CD14-positive monocyte (primary cell): Measurements from ENCODE around the gene RRBP1. TPM values are rescaled to one million over a fixed set of nuclear protein-coding genes. Genes with fewer than 3 reads are reported as not detected.
A peak's percentile ranks its signal among the peaks of the same experiment; 100 is the strongest.

ENCODE experiments used
- DNase-seq, 3 donors: peaks; one replicate each; pipeline ENCODE4 v3.0.0-alpha.2; 2011 to 2022
- H2AFZ ChIP-seq: 2 replicates; pipeline ENCODE4 v1.6.0; 2012; ENCODE audit warnings: mild to moderate bottlenecking, low read depth, low read length, inconsistent platforms; ENCODE audit not compliant: insufficient read depth, poor library complexity, severe bottlenecking
- H3K27ac ChIP-seq, 2 donors: 1 replicate in 1 of 2; 2 replicates in 1 of 2; pipeline ENCODE4 v1.5.1; 2012 to 2013; ENCODE audit warnings: low read length in 2 of 2, control low read depth in 1 of 2, inconsistent platforms in 1 of 2, low read depth in 1 of 2, mild to moderate bottlenecking in 1 of 2
- H3K27me3 ChIP-seq, 2 donors: one replicate each; pipeline versions ENCODE4 v1.6.0 to v1.6.1; 2011 to 2013; ENCODE audit warnings: low read length in 2 of 2; ENCODE audit not compliant: control insufficient read depth in 2 of 2, insufficient read depth in 2 of 2
- H3K36me3 ChIP-seq, 2 donors: replicated peaks in 1 of 2; 1 replicate in 1 of 2; 2 replicates in 1 of 2; pipeline versions ENCODE4 v1.5.1 to v1.6.1; 2012 to 2013; ENCODE audit warnings: low read length in 2 of 2, control low read depth in 1 of 2, inconsistent platforms in 1 of 2, mild to moderate bottlenecking in 1 of 2; ENCODE audit not compliant: insufficient read depth in 2 of 2, control insufficient read depth in 1 of 2
- H3K4me1 ChIP-seq, 2 donors: 1 replicate in 1 of 2; 2 replicates in 1 of 2; pipeline versions ENCODE4 v1.5.1 to v1.6.1; 2012 to 2013; ENCODE audit warnings: low read length in 2 of 2, control low read depth in 1 of 2, inconsistent platforms in 1 of 2, mild to moderate bottlenecking in 1 of 2, moderate library complexity in 1 of 2; ENCODE audit not compliant: insufficient read depth in 2 of 2, control insufficient read depth in 1 of 2
- H3K4me2 ChIP-seq: replicated peaks from 2 replicates; pipeline ENCODE3; 2012; ENCODE audit warnings: low read length, moderate library complexity, mild to moderate bottlenecking; ENCODE audit not compliant: poor library complexity, severe bottlenecking; ENCODE audit errors: extremely low read depth
- H3K4me3 ChIP-seq, 3 experiments: fragments of 200-600 bp in 1 of 3; sonication (generic) in 1 of 3; replicated peaks in 1 of 3; 1 replicate in 2 of 3; 2 replicates in 1 of 3; pipeline ENCODE4 v1.5.1; 2011 to 2013; ENCODE audit warnings: low read length in 3 of 3, mild to moderate bottlenecking in 3 of 3, control low read depth in 2 of 3, low read depth in 2 of 3, inconsistent platforms in 1 of 3, moderate library complexity in 1 of 3
- H3K79me2 ChIP-seq: 2 replicates; pipeline ENCODE4 v1.6.0; 2012; ENCODE audit warnings: mild to moderate bottlenecking, control low read depth, inconsistent platforms, low read length, moderate library complexity; ENCODE audit not compliant: insufficient read depth
- H3K9ac ChIP-seq: 2 replicates; pipeline ENCODE4 v1.6.0; 2017; ENCODE audit warnings: low read length, mild to moderate bottlenecking; ENCODE audit not compliant: insufficient read depth, poor library complexity, severe bottlenecking
- H3K9me3 ChIP-seq, 2 donors: replicated peaks in 1 of 2; 1 replicate in 1 of 2; 2 replicates in 1 of 2; pipeline versions ENCODE4 v1.5.1 to v1.6.1; 2012 to 2013; ENCODE audit warnings: low read length in 2 of 2, control low read depth in 1 of 2; ENCODE audit not compliant: control insufficient read depth in 1 of 2, insufficient read depth in 1 of 2
- H4K20me1 ChIP-seq: 2 replicates; pipeline ENCODE4 v1.6.0; 2012; ENCODE audit warnings: mild to moderate bottlenecking, low read length, control low read depth, moderate library complexity; ENCODE audit not compliant: insufficient read depth
- H3K27ac Mint-ChIP-seq, 7 donors: one replicate each; pipeline ENCODE4 v1.8.0; 2020; ENCODE audit warnings: mild to moderate bottlenecking in 7 of 7, mixed read lengths in 7 of 7, moderate library complexity in 6 of 7, inconsistent platforms in 2 of 7
- H3K27me3 Mint-ChIP-seq, 3 donors: one replicate each; pipeline ENCODE4 v1.8.0; 2021 to 2022; ENCODE audit warnings: low read depth in 3 of 3, mild to moderate bottlenecking in 3 of 3, mixed read lengths in 3 of 3, moderate library complexity in 3 of 3, inconsistent platforms in 1 of 3
- H3K36me3 Mint-ChIP-seq, 2 donors: one replicate each; pipeline ENCODE4 v1.8.0; 2020; ENCODE audit warnings: mixed read lengths in 2 of 2, inconsistent platforms in 1 of 2, mild to moderate bottlenecking in 1 of 2
- H3K4me1 Mint-ChIP-seq: one replicate; pipeline ENCODE4 v1.8.0; 2020; ENCODE audit warnings: mild to moderate bottlenecking, mixed read lengths
- H3K4me3 Mint-ChIP-seq, 2 donors: one replicate each; pipeline ENCODE4 v1.8.0; 2020; ENCODE audit warnings: mild to moderate bottlenecking in 2 of 2, mixed read lengths in 2 of 2, moderate library complexity in 1 of 2
- H3K9me3 Mint-ChIP-seq, 7 donors: one replicate each; pipeline ENCODE4 v1.8.0; 2020 to 2022; ENCODE audit warnings: mixed read lengths in 7 of 7, mild to moderate bottlenecking in 6 of 7, moderate library complexity in 6 of 7, inconsistent platforms in 2 of 7
- CTCF ChIP-seq: fragments of 200-600 bp; IDR thresholded peaks from one replicate; pipeline ENCODE4 v1.8.0; 2022; ENCODE audit warnings: antibody characterized with exemption, mild to moderate bottlenecking
- WGBS: methylation state at CpG from one replicate; pipeline ENCODE4 v1.1.5; 2013; ENCODE audit warnings: missing lambda C conversion rate; ENCODE audit not compliant: insufficient coverage; 5-methylcytosine and 5-hydroxymethylcytosine counted together
- intact Hi-C, 2 donors: fragments of 100-400 bp; cut with micrococcal nuclease; formaldehyde crosslinking; loops; one replicate each; pipeline versions ENCODE4 v1.15.0 to v1.15.1; 2023
- polyA plus RNA-seq, 3 donors: library from polyadenylated mRNA; depleted of rRNA in 1 of 3; unstranded in 2 of 3; stranded (reverse) in 1 of 3; fragments of 300-500 nt in 2 of 3; fragments of >200 nt in 1 of 3; fragmentation: Illumina TruSeq in 2 of 3; gene quantifications; 1 replicate in 2 of 3; 2 replicates in 1 of 3; pipeline ENCODE4 v1.2.3, GENCODE V29; 2012 to 2021

The RRBP1 gene
- polyA plus RNA-seq, 3 donors, result 4.7 to 22.2 (median 7.5) TPM

GRCh38 chr20:17650301-17651128, 31.5 kb downstream of the RRBP1 start:
- TF ChIP-seq CTCF, result no peak
- Mint-ChIP-seq H3K36me3 (peaks cover 17 to 46% of the 10 kb centered on the region in 2 donors), H3K27ac (peak overlapping the region; percentile 10 to 66 (median 46)), H3K27me3 (peaks cover 0 to 3% (median 0%) of the 10 kb centered on the region in 3 donors), H3K9me3 (no peaks in the 10 kb centered on the region), H3K4me1 (peaks cover 57% of the 10 kb centered on the region), H3K4me3 (peak overlapping the region in 1 of 2 donors; percentile 5)
- H3K4me3 ChIP-seq, result no peak overlapping the region
- WGBS, result 8% methylated on average over 5 of the region's 12 CpGs
- H3K4me2 ChIP-seq, result no peak overlapping the region
- peaks cover 27 to 46% of the 10 kb centered on the region in 2 donors for H3K4me1 ChIP-seq
- H3K27ac ChIP-seq, result peak overlapping the region in 1 of 2 donors; percentile 34
- H3K36me3 ChIP-seq, result peaks cover 11 to 54% of the 10 kb centered on the region in 2 donors
- DNase-seq, result no peak
- no peak overlapping the region for H3K9ac ChIP-seq
- no peaks in the 10 kb centered on the region for H3K9me3 ChIP-seq
- H2AFZ ChIP-seq, result no peak overlapping the region
- H3K27me3 ChIP-seq, result no peaks in the 10 kb centered on the region
- peaks cover 57% of the 10 kb centered on the region for H3K79me2 ChIP-seq
- H4K20me1 ChIP-seq, result peaks cover 85% of the 10 kb centered on the region
- intact Hi-C loops, result no loop called here

GRCh38 chr20:17648791-17649730, 33.0 kb downstream of the RRBP1 start:
- Histone ChIP-seq H4K20me1 (peaks cover 93% of the 10 kb centered on the region), H3K9ac (no peak overlapping the region), H3K4me3 (no peak overlapping the region), H3K4me1 (peaks cover 27 to 46% of the 10 kb centered on the region in 2 donors), H3K36me3 (peaks cover 8 to 62% of the 10 kb centered on the region in 2 donors), H3K27me3 (no peaks in the 10 kb centered on the region), H3K27ac (peak overlapping the region in 1 of 2 donors; percentile 53), H2AFZ (no peak overlapping the region), H3K4me2 (peak overlapping the region; percentile 32), H3K79me2 (peaks cover 64% of the 10 kb centered on the region), H3K9me3 (no peaks in the 10 kb centered on the region)
- Mint-ChIP-seq H3K9me3 (no peaks in the 10 kb centered on the region), H3K27me3 (peaks cover 0 to 3% (median 0%) of the 10 kb centered on the region in 3 donors), H3K27ac (peak overlapping the region in 5 of 7 donors; percentile 66 to 85 (median 80)), H3K4me3 (peak overlapping the region; percentile 24 to 59), H3K4me1 (peaks cover 57% of the 10 kb centered on the region), H3K36me3 (peaks cover 17 to 49% of the 10 kb centered on the region in 2 donors)
- peak; percentile 65 for TF ChIP-seq CTCF
- intact Hi-C loops, result no loop called here
- WGBS, result 2% methylated on average over 9 of the region's 20 CpGs
- DNase-seq, result no peak
